COR-L47 (cell line): ENCODE data around the gene VPS13C.
A peak's percentile ranks its signal among the peaks of the same experiment; 100 is the strongest.

Experiments used
- DNase-seq: peaks from one replicate; lab custom pipeline; 2025; lab: John Stamatoyannopoulos, UW

VPS13C gene

GRCh38 chr15:61938249-61938648 lies 122.0 kb downstream of the VPS13C start:
- DNase-seq, result no peak

- no peak for DNase-seq
Observed at GRCh38 chr15:61936528-61937195, 123.6 kb downstream of the VPS13C start.

GRCh38 chr15:61935493-61935892 lies 124.8 kb downstream of the VPS13C start:
- DNase-seq, result no peak

- no peak for DNase-seq
Observed at GRCh38 chr15:61929452-61929851, 130.8 kb downstream of the VPS13C start.

GRCh38 chr15:61923173-61923572 lies 137.1 kb downstream of the VPS13C start:
- DNase-seq, result no peak

- DNase-seq, result no peak
Observed at GRCh38 chr15:61921093-61921492, 139.2 kb downstream of the VPS13C start.

- DNase-seq, result no peak
Observed at GRCh38 chr15:61917457-61917856, 142.8 kb downstream of the VPS13C start.

GRCh38 chr15:61916104-61916503 lies 144.1 kb downstream of the VPS13C start:
- DNase-seq, result peak; percentile 17

GRCh38 chr15:61915640-61916039 lies 144.6 kb downstream of the VPS13C start:
- no peak for DNase-seq

- DNase-seq, result no peak
Observed at GRCh38 chr15:61910839-61911369, 149.3 kb downstream of the VPS13C start.

GRCh38 chr15:61908241-61908640 lies 152.0 kb downstream of the VPS13C start:
- no peak for DNase-seq

GRCh38 chr15:61907753-61908086 lies 152.5 kb downstream of the VPS13C start:
- no peak for DNase-seq

GRCh38 chr15:61906961-61907752 lies 153.1 kb downstream of the VPS13C start:
- DNase-seq, result no peak

GRCh38 chr15:61893146-61893545 lies 167.1 kb downstream of the VPS13C start:
- no peak for DNase-seq

GRCh38 chr15:61892140-61892539 lies 168.1 kb downstream of the VPS13C start:
- DNase-seq, result no peak

- DNase-seq, result no peak
Observed at GRCh38 chr15:61890106-61890505, 170.1 kb downstream of the VPS13C start.

GRCh38 chr15:61889706-61890105 lies 170.5 kb downstream of the VPS13C start:
- no peak for DNase-seq

- DNase-seq, result no peak
Observed at GRCh38 chr15:61888074-61888780, 172.0 kb downstream of the VPS13C start.

- DNase-seq, result peak; percentile 76
Observed at GRCh38 chr15:61880084-61880483, 180.2 kb downstream of the VPS13C start.

- peak; percentile 69 for DNase-seq
Observed at GRCh38 chr15:61879219-61879618, 181.0 kb downstream of the VPS13C start.

GRCh38 chr15:61871926-61872522 lies 188.2 kb downstream of the VPS13C start:
- DNase-seq, result no peak

- DNase-seq, result no peak
Observed at GRCh38 chr15:61869656-61870055, 190.6 kb downstream of the VPS13C start.
